Activated CD4-positive, alpha-beta T cell treated with anti-CD3 and anti-CD28 coated beads, Interleukin-2, amount 50 U/mL, for 48 hours (primary cell): ENCODE measurements around the gene SPATA12.

Experiments used
- DNase-seq, 2 experiments: peaks; one replicate each; pipeline ENCODE4 v3.0.0-alpha.2; 2020

The SPATA12 gene, protein sequence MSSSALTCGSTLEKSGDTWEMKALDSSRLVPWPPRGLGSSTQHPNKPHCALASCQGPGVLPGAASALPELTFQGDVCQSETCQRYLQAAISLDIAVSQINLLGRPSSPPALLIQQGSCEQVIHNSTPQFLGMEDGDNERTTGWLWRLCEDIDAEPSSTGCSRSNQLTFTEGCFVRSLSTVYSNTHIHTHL

GRCh38 chr3:57060089-57060821 lies at the start of gene SPATA12:
TSS of gene SPATA12 (plus strand) at chr3:57060664. CDS start at chr3:57073695, 13,031 bp downstream.
- DNase-seq: no peak

GRCh38 chr3:57011022-57011421 lies 49.4 kb upstream of the SPATA12 start:
- DNase-seq: no peak

DNA sequence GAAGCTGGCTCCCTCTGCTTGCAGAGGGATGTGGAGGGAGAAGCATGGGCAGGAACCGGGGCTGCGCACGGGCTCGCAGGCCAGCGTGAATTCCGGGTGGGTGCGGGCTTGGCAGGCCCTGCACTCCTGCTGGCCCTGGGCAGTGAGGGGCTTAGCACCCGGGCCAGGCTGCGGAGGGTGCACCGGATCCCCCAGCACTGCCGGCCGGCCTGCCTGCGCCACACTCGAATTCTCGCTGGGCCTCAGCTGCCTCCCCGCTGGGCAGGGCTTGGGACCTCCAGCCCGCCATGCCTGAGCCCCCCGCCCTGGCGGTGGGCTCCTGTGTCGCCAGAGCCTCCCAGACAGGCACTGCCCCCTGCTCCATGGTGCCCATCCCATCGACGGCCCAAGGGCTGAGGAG lies 47.6 kb upstream of the SPATA12 start:
- DNase-seq: no peak

DNA sequence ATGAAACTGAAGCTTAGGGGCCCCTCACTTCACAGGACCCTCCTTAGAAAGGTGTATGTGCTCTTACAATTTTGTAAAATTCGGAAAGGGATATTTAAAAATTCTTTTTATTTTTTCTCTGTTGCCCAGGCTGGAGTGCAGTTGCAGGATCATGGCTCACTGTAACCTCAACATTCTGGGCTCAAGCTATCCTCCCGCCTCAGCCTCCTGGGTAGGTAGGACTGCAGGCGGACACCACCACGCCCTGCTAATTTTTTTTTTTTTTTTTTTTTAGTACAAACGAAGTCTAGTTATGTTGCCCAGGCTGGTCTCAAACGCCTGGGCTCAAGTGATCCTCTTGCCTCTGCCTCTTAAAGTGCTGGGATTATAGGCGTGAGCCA lies 45.1 kb upstream of the SPATA12 start:
- DNase-seq: no peak

DNA sequence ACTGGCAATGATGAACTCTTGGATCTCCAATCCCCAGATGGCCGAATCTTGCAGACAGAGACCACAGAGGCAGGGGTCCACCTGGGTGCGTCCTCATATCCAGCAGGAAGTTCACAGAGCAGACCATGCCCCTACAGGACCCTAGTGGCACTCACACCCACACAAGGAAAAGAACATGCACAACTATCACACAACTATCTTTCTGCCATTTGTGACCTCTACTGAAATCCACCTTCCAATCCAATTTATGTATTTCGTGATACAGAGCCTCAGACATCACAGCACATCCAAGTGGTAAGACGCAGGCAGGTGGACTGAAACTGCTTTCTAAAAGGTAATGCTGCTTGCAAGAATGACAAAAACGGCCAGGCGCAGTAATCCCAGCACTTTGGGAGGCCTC lies 44.6 kb upstream of the SPATA12 start:
- no peak for DNase-seq

DNA sequence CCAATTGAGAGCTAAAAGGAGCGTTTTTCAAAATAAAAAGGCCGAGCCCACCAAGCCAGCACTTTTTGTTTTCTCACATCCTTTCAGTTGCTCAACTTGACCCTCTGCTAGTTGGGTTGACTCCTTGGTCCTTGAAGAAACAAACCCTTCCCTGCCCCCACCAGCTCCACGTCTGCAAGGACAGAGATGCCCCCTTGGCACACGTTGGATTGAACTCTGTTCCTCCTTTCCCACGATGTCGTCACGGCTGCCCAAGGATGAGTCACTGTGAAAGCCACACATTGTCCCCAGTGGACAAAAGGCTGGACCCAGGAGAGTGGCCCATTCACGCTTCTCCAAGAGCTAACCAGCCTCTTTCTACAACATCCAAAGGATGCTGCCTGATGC lies 43.0 kb upstream of the SPATA12 start:
- no peak for DNase-seq

DNA sequence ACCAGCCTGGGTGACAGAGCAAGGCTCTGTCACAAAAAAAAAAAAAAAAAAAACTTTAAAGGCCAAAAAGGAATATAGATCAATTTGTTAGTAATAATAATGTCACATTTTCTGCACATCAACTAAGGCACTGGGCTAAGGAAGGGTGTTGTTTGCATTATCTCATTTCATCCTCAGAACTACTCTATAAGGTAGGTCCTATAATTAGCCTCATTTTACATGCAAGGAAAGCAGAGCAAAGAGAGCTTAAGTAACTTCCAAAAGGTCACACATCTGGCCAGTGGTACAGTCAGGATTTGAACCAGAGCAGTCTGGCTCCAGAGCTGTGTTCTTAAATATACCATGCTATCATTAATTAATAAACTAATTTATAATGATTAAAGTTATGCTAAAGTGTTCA lies 42.2 kb upstream of the SPATA12 start:
- no peak for DNase-seq

GRCh38 chr3:57019057-57019456 lies 41.4 kb upstream of the SPATA12 start:
- no peak for DNase-seq

GRCh38 chr3:57025237-57025636 lies 35.2 kb upstream of the SPATA12 start:
- DNase-seq: no peak

- no peak for DNase-seq
These were observed 33.5 kb upstream of the SPATA12 start for GRCh38 chr3:57026944-57027343.

- no peak for DNase-seq
These were observed 31.1 kb upstream of the SPATA12 start for GRCh38 chr3:57029383-57029782.

DNA sequence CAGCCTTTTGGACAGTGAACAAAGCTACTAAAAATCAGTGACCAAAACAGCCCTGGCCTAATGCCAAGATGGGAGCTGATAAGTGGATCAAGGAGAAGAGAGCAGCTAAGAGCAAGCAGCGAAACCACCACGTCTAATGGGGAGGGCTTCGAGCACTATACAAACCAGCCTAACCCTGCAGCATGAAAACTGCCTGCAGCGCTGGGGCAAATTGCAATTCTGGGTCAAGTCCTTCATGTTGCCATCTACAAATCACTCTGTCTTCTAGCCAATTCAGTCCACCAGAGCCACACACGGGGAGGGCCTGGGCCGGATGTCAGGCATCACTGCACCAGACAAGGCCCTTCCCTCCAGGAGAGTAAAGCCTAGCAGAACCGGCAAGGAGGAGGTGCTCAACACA lies 30.5 kb upstream of the SPATA12 start:
- DNase-seq: no peak

GRCh38 chr3:57030721-57031120 lies 29.7 kb upstream of the SPATA12 start:
- no peak for DNase-seq

DNA sequence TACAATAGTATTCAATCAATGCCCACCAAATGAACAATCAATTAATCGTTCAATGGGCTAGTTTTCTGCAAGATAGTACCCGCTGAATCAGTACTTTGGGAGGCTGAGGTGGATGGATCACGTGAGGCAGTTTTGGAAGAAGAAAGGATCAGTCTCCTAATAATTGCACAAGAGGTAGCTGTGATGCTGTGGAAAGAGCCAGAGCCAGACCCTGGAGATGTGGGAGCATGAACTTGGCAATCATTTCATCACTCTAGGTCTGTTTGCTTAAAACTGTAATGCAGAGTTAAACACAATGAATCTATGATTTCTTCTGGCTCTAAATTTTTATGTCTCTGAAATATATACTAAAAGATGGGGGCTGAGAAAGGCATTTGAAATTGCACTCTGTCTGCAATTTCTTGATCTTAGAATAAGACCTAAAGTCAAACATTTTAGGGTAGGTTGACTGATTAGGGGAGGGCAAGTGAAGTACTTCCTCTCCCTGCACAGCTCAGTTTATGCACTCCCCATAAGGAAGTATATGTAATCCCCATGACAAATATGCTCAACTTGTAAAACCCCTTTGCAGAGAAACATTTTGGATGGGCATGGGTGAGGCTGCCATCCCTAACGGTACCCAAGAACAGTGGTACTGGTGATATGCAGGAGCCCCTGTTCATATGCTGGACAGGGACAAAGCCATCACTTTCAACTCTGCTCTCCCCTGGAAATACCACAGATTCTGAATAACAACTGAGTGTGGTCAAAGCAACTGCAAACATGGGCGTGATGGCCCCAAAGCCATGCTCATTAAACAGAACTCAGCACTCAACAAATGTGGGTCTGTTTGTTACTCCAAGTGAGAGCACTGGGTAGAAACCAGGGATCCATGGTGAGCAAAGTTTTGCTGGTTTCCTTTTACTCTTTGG lies 28.6 kb upstream of the SPATA12 start:
- DNase-seq: no peak

- DNase-seq: no peak
These were observed 23.5 kb upstream of the SPATA12 start for GRCh38 chr3:57036952-57037351.

- no peak for DNase-seq
These were observed 21.8 kb upstream of the SPATA12 start for GRCh38 chr3:57038466-57039164.

DNA sequence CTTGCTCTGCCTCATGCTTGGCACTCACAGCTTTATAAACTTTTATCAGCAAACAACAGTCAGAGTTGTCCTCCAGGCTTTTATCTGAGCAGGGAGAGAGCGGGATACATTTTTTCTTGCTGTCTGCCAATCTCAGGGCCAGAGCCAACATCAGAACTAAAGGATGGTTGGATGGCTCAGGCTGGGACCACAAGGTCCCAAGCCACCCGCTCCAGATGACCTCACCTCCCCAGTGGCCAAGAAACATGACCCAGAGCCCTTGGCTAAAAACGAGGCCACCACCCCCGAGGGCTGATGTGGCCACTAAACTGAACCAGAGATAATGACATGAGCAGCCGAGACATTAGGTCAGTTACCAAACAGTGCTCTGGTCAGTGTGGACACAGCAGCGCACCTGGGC lies 18.8 kb upstream of the SPATA12 start:
- no peak for DNase-seq

- DNase-seq: no peak
These were observed 16.9 kb upstream of the SPATA12 start for GRCh38 chr3:57043518-57043917.

GRCh38 chr3:57046101-57046765 lies 14.2 kb upstream of the SPATA12 start:
- DNase-seq: no peak

DNA sequence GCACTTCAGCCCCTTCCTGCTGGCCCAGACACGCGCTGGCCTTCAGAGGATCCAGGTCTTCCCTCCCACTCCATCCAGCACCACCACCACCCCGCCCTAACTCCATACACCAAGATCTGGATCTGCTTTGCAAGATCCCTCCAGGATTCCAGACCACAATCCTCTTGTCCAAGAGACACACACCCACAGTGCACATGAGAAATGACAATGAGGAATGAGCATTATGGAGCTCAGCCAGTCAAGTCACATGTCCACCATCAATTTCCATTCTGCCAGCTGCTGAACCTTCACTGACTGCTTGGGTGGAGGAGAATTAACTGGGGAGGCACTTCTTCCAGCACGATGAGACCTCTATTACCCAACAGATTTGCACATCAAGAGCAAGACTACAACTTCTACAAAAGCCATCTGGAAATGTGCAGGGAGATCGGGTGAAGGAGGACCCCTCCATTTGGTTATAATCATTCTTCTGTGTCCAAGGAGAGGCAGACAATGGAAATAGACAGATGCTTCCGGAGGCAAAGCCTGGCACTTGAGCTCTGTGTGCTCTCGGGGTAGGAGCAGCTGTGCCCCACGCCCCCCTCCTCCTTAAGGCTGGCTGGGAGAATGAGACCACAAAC lies 12.3 kb upstream of the SPATA12 start:
- no peak for DNase-seq

DNA sequence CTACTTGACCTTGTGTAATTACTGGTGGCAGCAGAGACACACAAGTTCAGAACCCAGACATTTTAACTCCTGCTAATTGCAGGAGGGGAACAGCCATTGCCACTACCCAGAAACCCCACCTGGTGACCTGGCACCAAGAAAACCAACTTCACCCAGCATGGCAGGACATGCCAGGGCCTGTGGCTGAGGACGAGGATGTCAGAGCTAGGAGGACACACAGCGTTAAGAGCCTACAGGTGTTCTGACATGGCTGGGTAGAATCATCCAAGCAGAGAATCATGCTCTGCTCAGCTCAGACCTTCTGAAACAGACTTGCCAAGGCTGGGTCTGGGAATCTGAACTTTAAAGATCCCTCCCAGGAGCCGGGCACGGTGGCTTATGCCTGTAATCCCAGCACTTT lies 11.7 kb upstream of the SPATA12 start:
- no peak for DNase-seq

GRCh38 chr3:57052662-57053061 lies 7.8 kb upstream of the SPATA12 start:
- no peak for DNase-seq
